LoVo (cell line): ENCODE measurements around the gene TBL1X.
A peak's percentile ranks its signal among the peaks of the same experiment; 100 is the strongest.
"Not testable (repeated sequence)": the region's sequence is repeated elsewhere in the genome, so short reads cannot be mapped to it uniquely, and the experiment has no call there.

Experiments
- DNase-seq: peaks from one replicate; pipeline ENCODE4 v3.0.0-alpha.2; 2016; ENCODE audit warnings: low spot score

Gene TBL1X

DNA sequence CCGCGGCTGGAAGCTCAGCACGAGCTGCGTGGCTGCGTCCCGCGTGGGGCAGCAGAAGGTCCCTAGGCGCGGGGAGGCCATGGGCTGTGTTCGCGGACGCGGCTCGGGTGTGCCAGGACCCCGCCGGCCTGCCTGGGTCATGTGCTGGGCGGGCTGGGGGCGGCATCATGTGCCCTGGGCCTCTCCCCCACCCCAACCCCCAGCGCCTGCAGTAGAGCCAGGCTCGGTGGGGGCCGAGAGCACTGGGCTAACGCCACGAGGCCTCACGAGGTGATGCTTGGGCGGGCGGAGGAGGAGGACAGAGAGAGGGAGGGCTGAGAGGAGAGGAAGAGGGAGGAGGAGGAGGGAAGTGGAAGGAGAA, 300.9 kb downstream of the TBL1X start, which contains the start of gene GPR143:
Gene GPR143 (minus strand): TSS at position 111 of the 361 bp plus-strand sequence. CDS start 30 bp downstream, at position 81.
- no peak for DNase-seq

DNA sequence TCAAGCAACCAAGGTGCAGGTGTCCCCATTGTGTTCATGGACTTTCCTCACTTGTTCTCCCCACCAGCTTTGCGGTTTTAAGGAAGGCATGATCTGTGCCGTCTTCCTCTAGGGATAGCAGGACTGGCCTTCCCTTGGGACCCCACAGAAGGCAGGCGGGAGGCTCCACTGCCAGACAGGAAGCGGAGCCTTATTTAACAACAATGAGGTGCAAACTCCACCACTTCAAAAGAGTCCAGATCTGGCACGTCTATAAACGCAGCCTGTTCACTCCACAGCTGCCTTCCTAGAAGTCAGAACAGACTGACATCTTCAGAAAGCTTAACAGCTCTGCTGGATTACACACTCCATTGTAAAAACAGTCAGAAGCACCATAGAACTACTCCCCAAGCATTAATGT, 302.5 kb downstream of the TBL1X start:
- no peak for DNase-seq

DNA sequence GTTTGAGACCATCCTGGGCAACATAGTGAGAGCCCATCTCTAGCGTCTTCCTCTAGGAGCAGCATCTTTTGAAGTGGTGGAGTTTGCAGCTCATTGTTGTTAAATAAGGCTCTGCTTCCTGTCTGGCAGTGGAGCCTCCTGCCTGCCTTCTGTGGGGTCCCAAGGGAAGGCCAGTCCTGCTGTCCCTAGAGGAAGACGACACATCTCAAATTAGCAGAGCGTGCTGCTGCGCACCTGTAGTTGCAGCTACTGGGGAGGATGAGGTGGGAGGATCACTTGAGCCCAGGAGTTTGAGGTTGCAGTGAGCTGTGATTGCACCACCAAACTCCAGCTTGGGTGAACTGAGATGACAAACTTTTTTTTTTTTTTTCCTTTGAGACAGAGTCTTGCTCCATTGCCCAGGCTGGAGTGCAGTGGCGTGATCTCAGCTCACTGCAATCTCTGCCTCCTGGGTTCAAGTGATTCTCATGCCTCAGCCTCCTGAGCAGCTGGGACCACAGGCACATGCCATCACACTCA, 303.5 kb downstream of the TBL1X start:
- not testable (repeated sequence) for DNase-seq

DNA sequence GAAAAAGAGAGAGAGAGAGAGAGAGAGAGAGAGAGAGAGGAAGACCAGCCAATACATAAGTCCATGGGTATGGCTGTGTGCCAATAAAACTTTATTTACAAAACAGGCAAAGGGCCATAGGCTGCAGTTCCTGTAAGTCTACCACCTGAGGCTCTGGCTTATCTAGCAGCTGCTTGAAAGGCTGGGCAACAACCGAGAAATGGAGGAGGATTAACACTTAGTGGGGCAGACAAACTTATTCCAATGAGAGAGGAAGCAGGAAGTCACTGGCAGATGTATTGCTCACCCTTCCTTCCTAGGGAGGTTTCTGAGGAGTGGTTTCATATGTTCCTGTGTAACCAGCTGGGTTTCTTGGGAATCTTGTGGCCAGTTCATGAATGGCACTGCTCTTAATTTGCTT, 305.5 kb downstream of the TBL1X start:
- DNase-seq: no peak

DNA sequence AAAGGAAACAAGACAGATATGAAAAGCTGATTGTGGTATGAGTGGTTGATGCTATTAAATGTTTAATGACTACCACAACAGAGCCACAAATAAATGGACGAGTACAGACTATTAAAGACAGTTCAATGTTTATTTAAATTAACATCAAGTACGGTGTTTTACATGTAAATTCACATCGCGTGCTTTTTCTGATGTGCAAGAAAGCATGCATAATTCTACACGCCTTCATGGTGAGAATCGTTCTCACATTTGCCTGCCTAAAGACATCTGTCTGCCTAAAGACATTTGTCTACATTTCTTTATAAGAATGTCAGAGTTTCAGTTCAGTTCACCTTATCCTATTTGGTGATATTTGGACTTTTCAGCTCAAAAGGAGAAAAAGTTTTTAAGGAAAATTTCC, 308.1 kb downstream of the TBL1X start:
- DNase-seq: no peak

DNA sequence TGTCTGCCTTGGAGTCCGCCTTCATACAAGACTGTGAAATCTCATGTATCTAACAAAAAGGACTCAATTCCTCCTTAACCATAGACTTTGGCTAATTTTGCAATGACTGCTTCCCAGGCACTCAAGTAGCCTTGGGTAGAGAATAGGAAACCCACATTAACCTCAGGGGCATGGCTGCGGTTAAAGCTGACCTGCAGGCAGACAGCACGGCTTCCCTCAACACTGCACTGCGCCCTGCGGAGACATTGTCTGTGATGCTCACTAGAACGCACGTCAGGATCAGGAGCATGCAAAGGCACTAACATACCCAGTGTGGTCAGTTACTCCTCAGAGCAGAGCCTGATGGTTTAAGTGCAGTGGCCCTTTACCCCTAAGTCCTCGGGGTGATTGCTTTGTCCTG, 311.1 kb downstream of the TBL1X start:
- DNase-seq: no peak

GRCh38 chrX:9781941-9782340, 317.1 kb downstream of the TBL1X start:
- no peak for DNase-seq

DNA sequence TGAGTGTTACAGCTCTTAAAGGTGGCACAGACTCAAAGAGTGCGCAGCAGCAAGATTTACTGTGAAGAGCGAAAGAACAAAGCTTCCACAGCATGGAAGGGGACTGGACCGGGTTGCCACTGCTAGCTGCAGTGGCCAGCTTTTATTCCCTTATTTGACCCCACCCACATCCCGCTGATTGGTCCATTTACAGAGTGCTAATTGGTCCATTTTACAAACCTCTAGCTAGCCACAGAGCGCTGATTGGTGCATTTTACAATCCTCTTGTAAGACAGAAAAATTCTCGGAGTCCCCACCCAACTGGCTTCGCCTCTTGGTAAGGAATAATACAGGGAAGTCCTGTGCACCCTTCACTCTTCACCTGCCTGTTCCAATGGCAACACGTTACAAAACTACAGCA, 319.5 kb downstream of the TBL1X start:
- no peak for DNase-seq

GRCh38 chrX:9785254-9785943, 320.5 kb downstream of the TBL1X start:
- no peak for DNase-seq

- peak; percentile 11 for DNase-seq
Measured at GRCh38 chrX:9785944-9786797, 321.3 kb downstream of the TBL1X start, which contains the start of gene SHROOM2. SHROOM2 (plus strand) TSS chrX:9786429; CDS start chrX:9786546, 117 bp downstream.

DNA sequence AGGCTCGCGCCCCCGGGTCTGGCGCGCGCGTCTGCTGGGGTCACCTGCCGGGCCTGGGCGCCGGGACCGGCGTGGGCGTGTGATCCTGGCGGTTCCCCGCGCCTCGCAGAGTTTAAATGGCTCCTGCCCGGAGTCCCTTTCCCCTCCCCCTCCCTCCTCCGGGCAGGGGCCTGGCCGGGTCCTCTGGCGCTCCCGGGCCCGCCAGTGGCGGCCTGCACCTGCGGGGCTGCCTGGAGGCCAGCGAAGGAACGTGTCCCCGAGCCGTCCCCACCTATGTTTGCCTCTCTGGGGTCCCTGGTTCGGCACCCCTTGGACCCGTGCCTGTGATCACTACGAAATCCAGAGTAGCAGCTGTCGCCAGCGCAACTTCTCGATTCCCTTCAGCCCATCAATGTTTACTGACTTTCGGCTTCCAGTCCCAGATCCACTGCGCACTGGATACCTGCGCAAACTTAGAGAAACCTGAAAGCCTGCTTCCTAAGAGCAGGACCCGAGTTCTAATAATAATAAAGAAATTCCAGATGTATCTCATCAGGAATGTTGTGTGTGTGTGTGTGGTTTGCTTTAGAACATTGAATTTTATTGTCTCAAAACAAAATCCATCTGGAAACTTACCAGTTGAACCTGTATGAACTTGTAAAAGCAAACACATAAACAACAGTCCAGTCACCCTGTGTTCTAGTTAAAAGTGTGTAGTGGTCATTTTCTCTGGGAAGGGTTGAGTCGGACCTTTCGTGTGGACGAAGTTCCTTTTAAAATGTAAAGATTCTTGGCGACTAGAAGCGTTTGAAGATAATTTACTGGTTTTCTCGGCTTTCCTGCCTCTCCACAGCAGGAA, 322.2 kb downstream of the TBL1X start:
- no peak for DNase-seq

- no peak for DNase-seq
Measured at GRCh38 chrX:9788911-9789310, 324.1 kb downstream of the TBL1X start.

DNA sequence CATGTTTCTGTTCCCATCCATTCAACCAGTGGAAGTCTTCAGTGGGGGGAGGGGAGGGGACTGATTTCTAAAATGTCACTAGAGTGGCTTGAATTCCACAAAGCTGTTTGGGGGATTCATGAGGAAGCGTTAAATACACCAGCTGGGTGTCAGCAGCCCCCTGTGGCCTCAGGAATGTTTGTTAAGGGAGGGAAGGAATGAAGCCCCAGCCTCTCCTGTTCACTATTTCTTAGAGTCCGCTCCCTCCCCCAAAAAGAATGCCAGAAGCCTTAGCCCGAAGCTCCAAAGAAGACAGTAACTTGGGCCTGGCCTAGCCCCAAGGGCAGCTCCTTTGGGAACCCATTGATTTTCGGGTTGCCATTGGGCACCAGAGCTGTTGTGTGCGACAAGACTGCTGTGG, 324.7 kb downstream of the TBL1X start:
- DNase-seq: no peak
